Esophagus muscularis mucosa (tissue), 4 donors: ENCODE results near the gene PEX14.

Experiments used
- CTCF ChIP-seq, 3 experiments: fragments of 200-600 bp in 2 of 3; fragments of 450-650 bp in 1 of 3; sonication (generic) in 2 of 3; IDR thresholded peaks; one replicate each; pipeline ENCODE4 v1.5.1; 2017 to 2019; ENCODE audit warnings: antibody characterized with exemption in 3 of 3, mild to moderate bottlenecking in 2 of 3, moderate library complexity in 1 of 3
- EP300 ChIP-seq: sonication (generic); formaldehyde crosslinking; IDR thresholded peaks from one replicate; pipeline ENCODE4 v1.6.1; 2017; ENCODE audit warnings: antibody characterized with exemption
- POLR2A ChIP-seq: fragments of 450-650 bp; IDR thresholded peaks from one replicate; pipeline ENCODE4 v1.6.1; 2017; ENCODE audit warnings: antibody characterized with exemption, moderate library complexity, mild to moderate bottlenecking, low read depth
- POLR2AphosphoS5 ChIP-seq, 2 donors: sonication (generic); formaldehyde crosslinking; IDR thresholded peaks; one replicate each; pipeline ENCODE4 v1.6.1; 2017; ENCODE audit warnings: antibody characterized with exemption in 2 of 2

- TF ChIP-seq CTCF (IDR thresholded peaks at IDR 0.05) (no peak), POLR2AphosphoS5 (IDR thresholded peaks at IDR 0.05) (no peak), POLR2A (no peak), EP300 (no peak)
Measured at GRCh38 chr1:10665226-10665625, 190.5 kb downstream of the PEX14 start.
